ENCODE results near the gene ZNF497.

ZNF497 gene

DNA sequence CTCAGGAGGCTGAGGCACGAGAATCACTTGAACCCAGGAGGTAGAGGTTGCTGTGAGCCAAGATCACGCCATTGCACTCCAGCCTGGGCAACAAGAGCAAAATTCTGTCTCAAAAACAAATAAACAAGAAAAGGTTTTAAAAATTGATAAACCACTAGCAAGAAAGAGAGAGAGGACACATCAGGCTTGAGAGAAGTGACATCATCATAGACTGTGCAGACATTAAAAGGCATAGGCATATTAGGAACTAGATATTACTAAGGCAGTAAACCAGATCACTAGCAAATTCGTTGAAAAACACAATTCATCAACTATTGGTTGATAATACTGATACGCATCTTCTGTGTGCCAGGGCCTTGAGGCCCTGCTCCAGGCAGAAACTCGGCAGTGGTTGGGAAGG, 17.0 kb downstream of the ZNF497 start:
- TF ChIP-seq CTCF (IDR thresholded peaks at IDR 0.05; ENCODE audit: poor library complexity, severe bottlenecking) = no peak
- H3K27ac ChIP-seq (ENCODE audit: poor library complexity, severe bottlenecking) = no peak overlapping the region
- H3K36me3 ChIP-seq (ENCODE audit: low read depth) = no peaks in the 10 kb centered on the region
- no peaks in the 10 kb centered on the region for H3K27me3 ChIP-seq (ENCODE audit: insufficient read depth, poor library complexity, severe bottlenecking)
- no peak overlapping the region for H3K4me3 ChIP-seq (ENCODE audit: severe bottlenecking)
- H3K9me3 ChIP-seq (ENCODE audit: severe bottlenecking) = no peaks in the 10 kb centered on the region
- H3K4me1 ChIP-seq (ENCODE audit: insufficient read depth, poor library complexity, severe bottlenecking) = peaks cover 5% of the 10 kb centered on the region
- DNase-seq (ENCODE audit: low spot score) (no peak), ATAC-seq (ENCODE audit: low read depth) (no peak)

GRCh38 chr19:58338825-58339558, 23.6 kb downstream of the ZNF497 start:
- no peaks in the 10 kb centered on the region for H3K9me3 ChIP-seq (ENCODE audit: severe bottlenecking)
- DNase-seq (ENCODE audit: low spot score) (no peak), ATAC-seq (ENCODE audit: low read depth) (peak; percentile 45; the same call in 2 of the 3 replicates)
- H3K27me3 ChIP-seq (ENCODE audit: insufficient read depth, poor library complexity, severe bottlenecking) = no peaks in the 10 kb centered on the region
- H3K27ac ChIP-seq (ENCODE audit: poor library complexity, severe bottlenecking) = no peak overlapping the region
- peaks cover 6% of the 10 kb centered on the region for H3K36me3 ChIP-seq (ENCODE audit: low read depth)
- TF ChIP-seq CTCF (IDR thresholded peaks at IDR 0.05; ENCODE audit: poor library complexity, severe bottlenecking) = no peak
- no peak overlapping the region for H3K4me3 ChIP-seq (ENCODE audit: severe bottlenecking)
- H3K4me1 ChIP-seq (ENCODE audit: insufficient read depth, poor library complexity, severe bottlenecking) = no peaks in the 10 kb centered on the region

GRCh38 chr19:58338336-58338735, 24.2 kb downstream of the ZNF497 start:
- Histone ChIP-seq H3K27ac (ENCODE audit: poor library complexity, severe bottlenecking) (no peak overlapping the region), H3K4me1 (ENCODE audit: insufficient read depth, poor library complexity, severe bottlenecking) (no peaks in the 10 kb centered on the region), H3K36me3 (ENCODE audit: low read depth) (peaks cover 6% of the 10 kb centered on the region), H3K9me3 (ENCODE audit: severe bottlenecking) (no peaks in the 10 kb centered on the region), H3K4me3 (ENCODE audit: severe bottlenecking) (no peak overlapping the region), H3K27me3 (ENCODE audit: insufficient read depth, poor library complexity, severe bottlenecking) (no peaks in the 10 kb centered on the region)
- DNase-seq (ENCODE audit: low spot score) = no peak
- TF ChIP-seq CTCF (IDR thresholded peaks at IDR 0.05; ENCODE audit: poor library complexity, severe bottlenecking) = no peak
- ATAC-seq (ENCODE audit: low read depth) = no peak

DNA sequence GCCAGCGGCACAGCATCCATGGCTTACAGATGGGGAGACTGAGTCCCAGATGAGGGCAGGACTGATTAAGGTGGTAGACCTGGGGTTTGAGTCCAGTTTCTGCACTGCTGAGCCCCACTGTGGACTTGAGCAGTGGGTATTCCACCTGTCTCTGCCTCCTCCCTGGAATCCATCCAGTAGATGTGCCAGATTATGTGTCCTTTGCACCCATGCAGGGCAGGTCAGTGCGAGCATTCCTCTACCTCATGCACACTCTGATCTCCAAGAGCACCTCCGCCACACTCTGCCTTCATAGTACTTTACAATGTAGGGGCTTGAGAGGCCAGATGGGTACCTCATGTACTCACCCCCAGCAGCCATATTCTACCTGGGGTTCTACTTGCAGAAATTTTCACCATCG, 25.7 kb downstream of the ZNF497 start:
- ATAC-seq (ENCODE audit: low read depth) (no peak), DNase-seq (ENCODE audit: low spot score) (no peak)
- Histone ChIP-seq H3K4me1 (ENCODE audit: insufficient read depth, poor library complexity, severe bottlenecking) (no peaks in the 10 kb centered on the region), H3K27me3 (ENCODE audit: insufficient read depth, poor library complexity, severe bottlenecking) (no peaks in the 10 kb centered on the region), H3K36me3 (ENCODE audit: low read depth) (peaks cover 6% of the 10 kb centered on the region), H3K27ac (ENCODE audit: poor library complexity, severe bottlenecking) (no peak overlapping the region), H3K9me3 (ENCODE audit: severe bottlenecking) (no peaks in the 10 kb centered on the region), H3K4me3 (ENCODE audit: severe bottlenecking) (no peak overlapping the region)
- TF ChIP-seq CTCF (IDR thresholded peaks at IDR 0.05; ENCODE audit: poor library complexity, severe bottlenecking) = no peak

GRCh38 chr19:58336216-58336615, 26.3 kb downstream of the ZNF497 start:
- Histone ChIP-seq H3K27ac (ENCODE audit: poor library complexity, severe bottlenecking) (no peak overlapping the region), H3K4me1 (ENCODE audit: insufficient read depth, poor library complexity, severe bottlenecking) (no peaks in the 10 kb centered on the region), H3K36me3 (ENCODE audit: low read depth) (peaks cover 6% of the 10 kb centered on the region), H3K27me3 (ENCODE audit: insufficient read depth, poor library complexity, severe bottlenecking) (no peaks in the 10 kb centered on the region), H3K4me3 (ENCODE audit: severe bottlenecking) (no peak overlapping the region), H3K9me3 (ENCODE audit: severe bottlenecking) (no peaks in the 10 kb centered on the region)
- no peak for TF ChIP-seq CTCF (IDR thresholded peaks at IDR 0.05; ENCODE audit: poor library complexity, severe bottlenecking)
- ATAC-seq (ENCODE audit: low read depth) (no peak), DNase-seq (ENCODE audit: low spot score) (no peak)
